BLaER1 (cell line): ENCODE results near the gene SYNM.
A peak's percentile ranks its signal among the peaks of the same experiment; 100 is the strongest.

Experiments used
- H3K27ac ChIP-seq: shearing (Covaris generic); formaldehyde crosslinking; 2 replicates; pipeline ENCODE4 v1.8.1; 2022
- H3K27me3 ChIP-seq: shearing (Covaris generic); formaldehyde crosslinking; 2 replicates; pipeline ENCODE4 v1.8.1; 2022
- H3K36me3 ChIP-seq: shearing (Covaris generic); formaldehyde crosslinking; 2 replicates; pipeline ENCODE4 v1.8.1; 2022
- H3K4me1 ChIP-seq: shearing (Covaris generic); formaldehyde crosslinking; 2 replicates; pipeline ENCODE4 v1.8.1; 2022
- H3K4me2 ChIP-seq: shearing (Covaris generic); formaldehyde crosslinking; 2 replicates; pipeline ENCODE4 v1.8.1; 2022
- H3K4me3 ChIP-seq: shearing (Covaris generic); formaldehyde crosslinking; 2 replicates; pipeline ENCODE4 v1.8.1; 2022
- H3K9ac ChIP-seq: shearing (Covaris generic); formaldehyde crosslinking; 2 replicates; pipeline ENCODE4 v1.8.1; 2022
- H3K9me3 ChIP-seq: shearing (Covaris generic); formaldehyde crosslinking; 2 replicates; pipeline ENCODE4 v1.8.1; 2022
- H4K20me1 ChIP-seq: shearing (Covaris generic); formaldehyde crosslinking; 2 replicates; pipeline ENCODE4 v1.8.1; 2022
- Cebpa-rat ChIP-seq: shearing (Covaris generic); IDR thresholded peaks from 2 replicates; pipeline ENCODE4 v1.8.1; 2022

SYNM gene

GRCh38 chr15:99114511-99115299 is 9.8 kb downstream of the SYNM start:
- Histone ChIP-seq H3K27me3 (no peaks in the 10 kb centered on the region), H4K20me1 (no peaks in the 10 kb centered on the region), H3K4me2 (no peak overlapping the region), H3K27ac (no peak overlapping the region), H3K4me1 (no peaks in the 10 kb centered on the region), H3K36me3 (no peaks in the 10 kb centered on the region), H3K9ac (no peak overlapping the region), H3K4me3 (no peak overlapping the region), H3K9me3 (no peaks in the 10 kb centered on the region)
- TF ChIP-seq Cebpa-rat: no peak

GRCh38 chr15:99115300-99116215 is 10.7 kb downstream of the SYNM start:
- H3K4me2 ChIP-seq: no peak overlapping the region
- H3K9me3 ChIP-seq: no peaks in the 10 kb centered on the region
- no peaks in the 10 kb centered on the region for H3K27me3 ChIP-seq
- no peak overlapping the region for H3K9ac ChIP-seq
- H3K4me3 ChIP-seq: no peak overlapping the region
- no peaks in the 10 kb centered on the region for H3K4me1 ChIP-seq
- no peaks in the 10 kb centered on the region for H3K36me3 ChIP-seq
- TF ChIP-seq Cebpa-rat: no peak
- H3K27ac ChIP-seq: no peak overlapping the region
- H4K20me1 ChIP-seq: no peaks in the 10 kb centered on the region

- no peak overlapping the region for H3K4me3 ChIP-seq
- no peaks in the 10 kb centered on the region for H4K20me1 ChIP-seq
- no peak overlapping the region for H3K4me2 ChIP-seq
- no peak for TF ChIP-seq Cebpa-rat
- H3K4me1 ChIP-seq: peaks cover 14% of the 10 kb centered on the region
- H3K36me3 ChIP-seq: no peaks in the 10 kb centered on the region
- no peaks in the 10 kb centered on the region for H3K9me3 ChIP-seq
- no peak overlapping the region for H3K27ac ChIP-seq
- no peaks in the 10 kb centered on the region for H3K27me3 ChIP-seq
- H3K9ac ChIP-seq: no peak overlapping the region
Measured at GRCh38 chr15:99117111-99117510, 12.2 kb downstream of the SYNM start.

DNA sequence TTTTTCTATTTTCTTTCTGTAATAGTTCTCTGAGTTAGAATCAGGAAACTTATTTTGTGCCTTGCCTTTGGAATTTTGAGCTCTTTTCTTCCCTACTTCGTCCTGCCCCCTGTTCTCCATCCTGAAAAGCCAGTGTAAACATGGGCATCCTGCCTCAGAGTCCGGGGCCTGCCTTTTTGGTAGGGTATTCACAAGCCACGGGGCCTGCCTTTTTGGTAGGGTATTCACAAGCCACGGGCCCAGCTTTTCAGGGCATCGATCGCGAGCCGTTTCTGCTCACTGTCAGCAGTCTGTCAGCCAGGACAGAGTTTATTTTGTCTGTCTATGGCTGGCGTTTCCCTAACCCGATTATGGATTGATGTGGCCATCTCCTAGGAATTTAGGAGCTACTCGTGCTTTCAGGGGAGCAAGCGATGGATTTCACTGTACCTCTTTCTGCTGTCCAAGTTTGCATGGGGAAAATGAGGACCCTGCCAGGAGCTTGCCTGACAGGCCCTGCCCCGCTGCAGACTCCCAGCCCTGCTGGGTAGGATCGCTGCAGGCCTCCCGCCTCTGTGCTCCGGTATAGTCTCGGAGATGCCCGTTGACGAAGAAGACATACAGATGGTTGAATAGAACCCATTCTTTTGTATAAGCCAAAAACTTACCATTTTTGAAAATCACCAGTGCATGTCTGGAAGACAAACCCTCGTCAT is 12.8 kb downstream of the SYNM start:
- Histone ChIP-seq H3K4me3 (no peak overlapping the region), H3K36me3 (no peaks in the 10 kb centered on the region)
- no peak for TF ChIP-seq Cebpa-rat

GRCh38 chr15:99118258-99118632 is 13.4 kb downstream of the SYNM start:
- TF ChIP-seq Cebpa-rat: no peak
- H3K36me3 ChIP-seq: no peaks in the 10 kb centered on the region
- H3K4me2 ChIP-seq: no peak overlapping the region
- no peak overlapping the region for H3K4me3 ChIP-seq
- no peaks in the 10 kb centered on the region for H3K9me3 ChIP-seq
- peaks cover 23% of the 10 kb centered on the region for H3K4me1 ChIP-seq
- H4K20me1 ChIP-seq: no peaks in the 10 kb centered on the region
- H3K27me3 ChIP-seq: no peaks in the 10 kb centered on the region
- H3K27ac ChIP-seq: no peak overlapping the region
- no peak overlapping the region for H3K9ac ChIP-seq

More for the DNA sequence above, 12.8 kb downstream of the SYNM start:
- no peak overlapping the region for H3K27ac ChIP-seq
- peaks cover 18% of the 10 kb centered on the region for H3K4me1 ChIP-seq
- no peaks in the 10 kb centered on the region for H3K27me3 ChIP-seq
- no peak overlapping the region for H3K4me2 ChIP-seq
- H4K20me1 ChIP-seq: no peaks in the 10 kb centered on the region
- H3K9me3 ChIP-seq: no peaks in the 10 kb centered on the region
- H3K9ac ChIP-seq: no peak overlapping the region

DNA sequence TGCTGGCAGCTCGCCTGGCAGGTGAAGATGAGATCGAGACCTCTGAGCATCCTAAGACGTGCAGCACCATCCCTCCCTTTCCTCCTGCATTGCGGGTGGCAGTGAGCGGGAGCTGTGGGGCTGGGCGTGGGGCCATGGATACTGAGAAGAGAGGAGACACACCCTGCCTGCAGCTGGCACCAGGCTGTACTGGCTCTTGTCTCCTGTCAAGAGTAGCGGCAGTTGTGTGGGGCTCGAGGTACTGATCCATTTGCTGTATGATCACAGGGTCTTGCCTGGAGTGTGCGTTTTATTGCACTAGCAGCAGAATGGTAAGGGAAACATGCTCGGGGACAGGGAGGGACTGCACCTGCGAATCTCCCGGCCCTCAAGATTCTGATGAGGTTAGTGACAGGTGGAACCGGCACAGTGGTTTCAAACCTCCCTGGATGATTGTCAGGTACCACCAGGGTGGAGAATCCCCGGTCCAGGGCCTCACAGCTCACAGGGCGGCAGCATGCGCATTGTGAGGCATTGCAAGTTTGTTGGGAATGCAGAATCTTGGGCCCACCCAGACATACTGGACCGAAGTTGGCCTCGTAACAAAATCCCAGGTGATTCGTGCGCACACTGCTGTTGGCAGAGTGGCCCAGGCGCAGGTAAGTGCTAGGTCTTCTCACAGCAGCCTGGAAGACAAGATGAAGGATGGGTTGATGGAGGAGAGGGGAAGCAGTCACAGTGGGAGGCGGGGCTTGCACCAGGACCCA is 14.1 kb downstream of the SYNM start:
- no peak overlapping the region for H3K4me3 ChIP-seq

DNA sequence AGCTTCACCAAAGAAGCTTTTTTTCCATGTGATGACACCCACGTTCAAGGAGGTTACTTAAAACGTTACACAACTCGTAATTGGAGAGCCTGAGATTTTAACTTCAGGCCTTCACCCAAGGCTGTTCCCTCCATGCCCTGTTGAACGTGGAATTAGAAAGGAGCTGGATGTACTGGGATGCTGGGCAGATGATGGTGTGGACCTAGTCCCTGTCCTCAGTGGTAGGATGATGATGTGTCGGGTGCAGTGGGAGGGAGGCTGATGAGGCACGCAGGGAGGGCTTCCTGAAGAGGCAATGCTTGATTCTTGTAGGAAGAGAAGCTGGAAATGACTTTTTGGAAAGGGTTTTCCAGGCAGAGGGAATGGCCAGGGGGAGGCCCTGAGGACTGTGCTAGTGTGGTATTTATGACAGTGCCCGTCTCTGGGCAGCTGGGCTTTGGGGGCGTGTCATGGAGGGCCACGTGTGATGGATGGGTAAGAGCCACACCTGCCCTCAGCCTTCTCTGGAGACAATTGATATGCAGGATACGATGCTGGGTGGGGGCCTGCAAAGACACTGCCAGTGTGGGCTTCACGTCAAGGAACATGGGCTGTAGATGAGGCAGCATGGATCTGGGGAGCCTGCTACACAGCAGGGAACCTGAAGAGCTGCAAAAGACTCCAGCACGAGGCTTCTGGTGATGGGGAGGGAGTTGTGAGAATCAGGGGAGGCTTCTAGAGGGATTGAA is 15.3 kb downstream of the SYNM start:
- Histone ChIP-seq H3K27me3 (no peaks in the 10 kb centered on the region), H3K27ac (no peak overlapping the region), H3K4me3 (no peak overlapping the region), H3K9ac (no peak overlapping the region), H3K4me1 (peaks cover 41% of the 10 kb centered on the region), H4K20me1 (no peaks in the 10 kb centered on the region), H3K4me2 (no peak overlapping the region), H3K36me3 (no peaks in the 10 kb centered on the region), H3K9me3 (no peaks in the 10 kb centered on the region)
- TF ChIP-seq Cebpa-rat: no peak

More for the DNA sequence above, 14.1 kb downstream of the SYNM start:
- Histone ChIP-seq H3K9ac (no peak overlapping the region), H3K27ac (no peak overlapping the region), H3K4me2 (no peak overlapping the region), H3K36me3 (no peaks in the 10 kb centered on the region), H3K9me3 (no peaks in the 10 kb centered on the region), H3K4me1 (peaks cover 30% of the 10 kb centered on the region), H4K20me1 (no peaks in the 10 kb centered on the region), H3K27me3 (no peaks in the 10 kb centered on the region)
- TF ChIP-seq Cebpa-rat: no peak

- no peak for TF ChIP-seq Cebpa-rat
- no peak overlapping the region for H3K4me3 ChIP-seq
- H4K20me1 ChIP-seq: no peaks in the 10 kb centered on the region
- H3K27me3 ChIP-seq: no peaks in the 10 kb centered on the region
- no peaks in the 10 kb centered on the region for H3K9me3 ChIP-seq
- no peak overlapping the region for H3K27ac ChIP-seq
- peak overlapping the region; percentile 45 for H3K4me2 ChIP-seq
- H3K9ac ChIP-seq: no peak overlapping the region
- H3K36me3 ChIP-seq: no peaks in the 10 kb centered on the region
- H3K4me1 ChIP-seq: peaks cover 41% of the 10 kb centered on the region
Measured at GRCh38 chr15:99121207-99121606, 16.3 kb downstream of the SYNM start.
